ENCODE results near the gene RADIL.

Gene RADIL

DNA sequence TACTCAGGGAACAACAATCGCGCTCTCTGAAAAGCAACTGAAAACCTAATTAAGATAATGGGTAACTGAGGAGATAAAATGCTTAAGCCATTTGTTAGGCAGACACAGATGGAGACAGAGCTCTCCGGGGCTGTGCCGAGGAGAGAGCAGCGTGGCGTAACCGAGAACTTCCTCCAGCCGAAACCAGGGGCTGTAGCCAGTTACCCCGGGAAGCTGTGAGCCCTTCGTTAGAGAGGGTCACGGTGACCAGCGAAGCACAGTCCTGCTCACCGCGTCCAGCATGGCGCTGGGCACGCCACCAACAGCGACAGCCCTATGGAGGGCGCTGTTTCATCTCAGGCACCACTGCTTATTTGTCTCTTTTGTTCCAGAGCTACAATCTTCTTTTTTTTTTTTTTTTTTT is 37.8 kb downstream of the RADIL start:
- no peak for TF ChIP-seq SIN3A (IDR thresholded peaks at IDR 0.05; ENCODE audit: borderline replicate concordance, insufficient read depth, low read length)
- 0 out of 2 replicates have a peak, but pooled peaks have one; percentile 39 for TF ChIP-seq POLR2AphosphoS5 (IDR thresholded peaks at IDR 0.05; ENCODE audit: low read depth, low read length)
- TF ChIP-seq, protein P1, sequence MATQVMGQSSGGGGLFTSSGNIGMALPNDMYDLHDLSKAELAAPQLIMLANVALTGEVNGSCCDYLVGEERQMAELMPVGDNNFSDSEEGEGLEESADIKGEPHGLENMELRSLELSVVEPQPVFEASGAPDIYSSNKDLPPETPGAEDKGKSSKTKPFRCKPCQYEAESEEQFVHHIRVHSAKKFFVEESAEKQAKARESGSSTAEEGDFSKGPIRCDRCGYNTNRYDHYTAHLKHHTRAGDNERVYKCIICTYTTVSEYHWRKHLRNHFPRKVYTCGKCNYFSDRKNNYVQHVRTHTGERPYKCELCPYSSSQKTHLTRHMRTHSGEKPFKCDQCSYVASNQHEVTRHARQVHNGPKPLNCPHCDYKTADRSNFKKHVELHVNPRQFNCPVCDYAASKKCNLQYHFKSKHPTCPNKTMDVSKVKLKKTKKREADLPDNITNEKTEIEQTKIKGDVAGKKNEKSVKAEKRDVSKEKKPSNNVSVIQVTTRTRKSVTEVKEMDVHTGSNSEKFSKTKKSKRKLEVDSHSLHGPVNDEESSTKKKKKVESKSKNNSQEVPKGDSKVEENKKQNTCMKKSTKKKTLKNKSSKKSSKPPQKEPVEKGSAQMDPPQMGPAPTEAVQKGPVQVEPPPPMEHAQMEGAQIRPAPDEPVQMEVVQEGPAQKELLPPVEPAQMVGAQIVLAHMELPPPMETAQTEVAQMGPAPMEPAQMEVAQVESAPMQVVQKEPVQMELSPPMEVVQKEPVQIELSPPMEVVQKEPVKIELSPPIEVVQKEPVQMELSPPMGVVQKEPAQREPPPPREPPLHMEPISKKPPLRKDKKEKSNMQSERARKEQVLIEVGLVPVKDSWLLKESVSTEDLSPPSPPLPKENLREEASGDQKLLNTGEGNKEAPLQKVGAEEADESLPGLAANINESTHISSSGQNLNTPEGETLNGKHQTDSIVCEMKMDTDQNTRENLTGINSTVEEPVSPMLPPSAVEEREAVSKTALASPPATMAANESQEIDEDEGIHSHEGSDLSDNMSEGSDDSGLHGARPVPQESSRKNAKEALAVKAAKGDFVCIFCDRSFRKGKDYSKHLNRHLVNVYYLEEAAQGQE (IDR thresholded peaks at IDR 0.05; ENCODE audit: insufficient read depth in 1 of 2, low read depth in 2 of 2, low read length in 2 of 2), result no peak
- TF ChIP-seq TAF1 (IDR thresholded peaks at IDR 0.05; ENCODE audit: borderline replicate concordance, insufficient read depth, low read length), result no peak
- peak; percentile 75 for TF ChIP-seq FOXP2 (optimal IDR thresholded peaks at IDR 0.05; ENCODE audit: borderline replicate concordance, extremely low read depth, extremely low read length, insufficient read depth)

- TF ChIP-seq FOXP2 (optimal IDR thresholded peaks at IDR 0.05; ENCODE audit: borderline replicate concordance, extremely low read depth, extremely low read length, insufficient read depth), result peak; percentile 14
- TF ChIP-seq, protein P1 (IDR thresholded peaks at IDR 0.05; ENCODE audit: insufficient read depth in 1 of 2, low read depth in 2 of 2, low read length in 2 of 2), result no peak
Measured at GRCh38 chr7:4842319-4843064, 41.0 kb downstream of the RADIL start.

GRCh38 chr7:4841836-4842235 is 41.7 kb downstream of the RADIL start:
- TF ChIP-seq TAF1 (IDR thresholded peaks at IDR 0.05; ENCODE audit: borderline replicate concordance, insufficient read depth, low read length), result no peak
- TF ChIP-seq, protein P1 (IDR thresholded peaks at IDR 0.05; ENCODE audit: insufficient read depth in 1 of 2, low read depth in 2 of 2, low read length in 2 of 2), result no peak
- no peak for TF ChIP-seq SIN3A (IDR thresholded peaks at IDR 0.05; ENCODE audit: borderline replicate concordance, insufficient read depth, low read length)
- TF ChIP-seq POLR2AphosphoS5 (IDR thresholded peaks at IDR 0.05; ENCODE audit: low read depth, low read length), result no peak
- TF ChIP-seq FOXP2 (optimal IDR thresholded peaks at IDR 0.05; ENCODE audit: borderline replicate concordance, extremely low read depth, extremely low read length, insufficient read depth), result no peak

DNA sequence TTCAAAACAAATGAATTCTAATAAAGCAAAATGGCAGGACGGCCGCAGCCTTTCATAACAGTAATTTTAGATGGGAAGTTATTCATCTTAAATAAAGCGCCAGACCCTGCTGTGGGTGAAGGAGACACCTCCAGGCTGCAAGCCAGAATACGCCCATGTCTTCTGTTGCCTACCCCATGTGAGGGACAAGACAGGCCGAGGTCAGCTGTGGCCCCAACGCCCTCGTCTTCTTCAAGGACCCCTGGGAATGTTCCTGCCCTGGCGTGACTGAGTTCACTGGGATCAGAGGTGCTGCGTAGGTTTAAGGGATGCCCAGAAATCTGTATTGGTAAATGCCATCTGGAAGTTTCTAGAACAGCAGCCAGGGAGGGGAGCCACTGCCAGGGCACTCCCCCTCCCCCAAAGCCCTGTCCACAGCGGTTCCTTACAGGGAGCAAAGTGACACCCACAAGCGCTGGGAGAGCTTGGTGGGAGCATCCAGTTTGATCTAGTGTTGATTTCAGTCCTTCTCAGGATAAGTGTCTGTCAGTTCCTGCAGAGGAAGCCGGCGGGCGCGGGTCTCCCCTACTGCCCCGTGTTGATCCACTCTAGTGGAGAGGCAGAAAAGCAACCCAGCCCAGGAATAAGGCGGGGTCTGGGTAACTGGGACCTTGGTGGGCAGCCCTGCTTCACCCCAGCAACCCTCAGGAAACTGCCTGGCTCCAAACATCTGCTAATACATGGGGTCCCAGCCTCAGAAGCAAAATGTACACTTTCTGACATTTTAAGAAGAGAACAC is 42.3 kb downstream of the RADIL start:
- TF ChIP-seq POLR2AphosphoS5 (IDR thresholded peaks at IDR 0.05; ENCODE audit: low read depth, low read length) (no peak), FOXP2 (optimal IDR thresholded peaks at IDR 0.05; ENCODE audit: borderline replicate concordance, extremely low read depth, extremely low read length, insufficient read depth) (no peak), SIN3A (IDR thresholded peaks at IDR 0.05; ENCODE audit: borderline replicate concordance, insufficient read depth, low read length) (no peak), TAF1 (IDR thresholded peaks at IDR 0.05; ENCODE audit: borderline replicate concordance, insufficient read depth, low read length) (no peak)
- TF ChIP-seq, protein P1 (IDR thresholded peaks at IDR 0.05; ENCODE audit: insufficient read depth in 1 of 2, low read depth in 2 of 2, low read length in 2 of 2), result no peak
